Ovary (tissue), 3 donors: Measurements from ENCODE around the gene BRD4.

Source experiments
- POLR2A ChIP-seq: fragments of 450-650 bp; IDR thresholded peaks from one replicate; pipeline ENCODE4 v1.6.1; 2017; ENCODE audit warnings: antibody characterized with exemption, mild to moderate bottlenecking, moderate library complexity
- TF ChIP-seq, protein P1 (sequence below), 3 donors: fragments of 450-650 bp in 2 of 3; fragments of 200-600 bp in 1 of 3; IDR thresholded peaks; one replicate each; pipeline versions ENCODE4 v1.5.1 to v1.8.0; 2016 to 2022; ENCODE audit warnings: antibody characterized with exemption in 3 of 3, mild to moderate bottlenecking in 1 of 3
- donor health status: DM: no; HTN: no; CAD: no.

DNA sequence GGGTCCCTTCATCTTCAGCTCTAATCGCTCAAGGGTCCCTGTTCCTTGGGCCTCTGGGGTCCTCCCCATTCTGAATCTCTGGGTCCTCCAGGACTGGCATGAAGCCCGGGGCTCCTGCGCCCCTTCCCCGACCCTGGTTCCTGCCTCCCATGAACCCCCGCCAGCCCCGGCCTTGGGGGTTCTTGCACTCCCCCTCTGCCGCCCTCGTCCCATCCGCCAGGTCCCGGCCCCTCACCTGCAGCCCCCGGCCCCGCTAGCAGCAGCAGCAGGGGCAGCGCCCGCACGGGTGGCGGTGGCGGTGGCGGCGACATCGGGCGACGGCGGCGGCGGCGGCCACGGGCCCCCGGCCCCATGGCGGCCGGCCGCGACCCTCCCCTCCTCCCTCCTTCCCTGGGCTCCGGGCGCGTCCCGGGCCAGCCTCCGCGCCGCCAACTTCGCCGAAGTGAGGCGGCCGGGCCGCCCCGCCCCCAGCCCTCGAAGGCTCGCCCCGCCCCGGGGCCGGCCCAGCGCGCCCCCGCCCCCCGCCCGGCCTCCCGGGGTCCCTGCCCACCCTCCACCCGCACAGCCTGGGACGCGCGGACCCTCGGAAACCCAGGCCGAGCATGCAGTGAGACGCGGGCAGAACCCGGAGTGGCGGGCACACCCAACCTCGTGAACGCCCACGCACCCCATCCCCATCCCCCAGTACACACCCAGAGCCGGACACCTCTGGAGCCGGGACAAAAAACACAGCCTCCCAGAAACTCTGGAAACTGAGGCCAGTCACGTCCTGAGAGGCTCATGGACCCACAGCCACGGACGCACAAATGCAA lies 131.6 kb downstream of the BRD4 start, which contains the start of gene NOTCH3:
- TF ChIP-seq, protein P1, sequence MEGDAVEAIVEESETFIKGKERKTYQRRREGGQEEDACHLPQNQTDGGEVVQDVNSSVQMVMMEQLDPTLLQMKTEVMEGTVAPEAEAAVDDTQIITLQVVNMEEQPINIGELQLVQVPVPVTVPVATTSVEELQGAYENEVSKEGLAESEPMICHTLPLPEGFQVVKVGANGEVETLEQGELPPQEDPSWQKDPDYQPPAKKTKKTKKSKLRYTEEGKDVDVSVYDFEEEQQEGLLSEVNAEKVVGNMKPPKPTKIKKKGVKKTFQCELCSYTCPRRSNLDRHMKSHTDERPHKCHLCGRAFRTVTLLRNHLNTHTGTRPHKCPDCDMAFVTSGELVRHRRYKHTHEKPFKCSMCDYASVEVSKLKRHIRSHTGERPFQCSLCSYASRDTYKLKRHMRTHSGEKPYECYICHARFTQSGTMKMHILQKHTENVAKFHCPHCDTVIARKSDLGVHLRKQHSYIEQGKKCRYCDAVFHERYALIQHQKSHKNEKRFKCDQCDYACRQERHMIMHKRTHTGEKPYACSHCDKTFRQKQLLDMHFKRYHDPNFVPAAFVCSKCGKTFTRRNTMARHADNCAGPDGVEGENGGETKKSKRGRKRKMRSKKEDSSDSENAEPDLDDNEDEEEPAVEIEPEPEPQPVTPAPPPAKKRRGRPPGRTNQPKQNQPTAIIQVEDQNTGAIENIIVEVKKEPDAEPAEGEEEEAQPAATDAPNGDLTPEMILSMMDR (IDR thresholded peaks at IDR 0.05): no peak
- no peak for TF ChIP-seq POLR2A
